PC-3 (cell line): ENCODE measurements around the gene UCK2. TPM values are rescaled to one million over a fixed set of nuclear protein-coding genes. Genes with fewer than 3 reads are reported as not detected.

Source experiments
- ATAC-seq: fragments of 200-7000 bp; cut with Tn5 transposase; 2 replicates; pipeline ENCODE4 v1.9.1; 2020; ENCODE audit warnings: mild to moderate bottlenecking, moderate library complexity
- BruUV-seq: library from RNA; stranded (reverse); fragments of 400-500 nt; replicated peaks from 2 replicates; lab custom pipeline; 2021; lab: Mats Ljungman, UMichigan
- CTCF ChIA-PET: fragments of 300-600 bp; sonication (Branson Sonifier 250); formaldehyde crosslinking; loops from one replicate; lab custom pipeline; 2022; ENCODE audit warnings: antibody characterized with exemption; lab: Charles Lee
- POLR2A ChIA-PET: fragments of 300-600 bp; sonication (Branson Sonifier 250); formaldehyde crosslinking; loops from one replicate; lab custom pipeline; 2022; ENCODE audit warnings: antibody characterized with exemption; ENCODE audit not compliant: unreplicated experiment; lab: Charles Lee
- DNase-seq: peaks from one replicate; pipeline ENCODE4 v3.0.0-alpha.2; 2015
- H2AFZ ChIP-seq: fragments of 300-600 bp; sonication (generic); 2 replicates; pipeline ENCODE4 v1.6.0; 2016; ENCODE audit warnings: antibody characterized with exemption, low read length
- H3F3A ChIP-seq: fragments of 300-600 bp; sonication (generic); one replicate; pipeline ENCODE4 v1.6.0; 2017; ENCODE audit warnings: antibody characterized with exemption, low read length, control low read depth, mild to moderate bottlenecking; ENCODE audit not compliant: unreplicated experiment
- H3K27ac ChIP-seq: fragments of 300-600 bp; sonication (generic); 2 replicates; pipeline ENCODE4 v1.5.1; 2016; ENCODE audit warnings: mild to moderate bottlenecking, low read length
- H3K27me3 ChIP-seq: fragments of 300-600 bp; sonication (generic); 2 replicates; pipeline ENCODE4 v1.6.1; 2016; ENCODE audit warnings: low read length, mixed read lengths
- H3K36me3 ChIP-seq: fragments of 300-600 bp; sonication (generic); 2 replicates; pipeline ENCODE4 v1.6.1; 2016; ENCODE audit warnings: low read depth, mixed run types, low read length, mixed read lengths
- H3K4me1 ChIP-seq: fragments of 300-600 bp; sonication (generic); 2 replicates; pipeline ENCODE4 v1.5.1; 2016; ENCODE audit warnings: low read length; ENCODE audit not compliant: insufficient read depth
- H3K4me2 ChIP-seq: fragments of 300-600 bp; sonication (generic); 2 replicates; pipeline ENCODE4 v1.6.0; 2016; ENCODE audit warnings: low read length
- H3K4me3 ChIP-seq: fragments of 300-600 bp; sonication (generic); 2 replicates; pipeline ENCODE4 v1.5.1; 2016; ENCODE audit warnings: mild to moderate bottlenecking, low read length, mixed read lengths
- H3K79me2 ChIP-seq: fragments of 300-600 bp; sonication (generic); 2 replicates; pipeline ENCODE4 v1.6.1; 2017; ENCODE audit warnings: low read length, mixed read lengths
- H3K9ac ChIP-seq: fragments of 300-600 bp; sonication (generic); 2 replicates; pipeline ENCODE4 v1.6.0; 2016; ENCODE audit warnings: mild to moderate bottlenecking, low read length
- H3K9me2 ChIP-seq: fragments of 300-600 bp; sonication (generic); replicated peaks from 2 replicates; pipeline ENCODE4 v1.6.1; 2016; ENCODE audit warnings: mixed run types, low read length, mixed read lengths
- H3K9me3 ChIP-seq: fragments of 300-600 bp; sonication (generic); 2 replicates; pipeline ENCODE4 v1.6.1; 2016; ENCODE audit warnings: low read length, mixed read lengths
- H4K20me1 ChIP-seq: fragments of 300-600 bp; sonication (generic); 2 replicates; pipeline ENCODE4 v1.6.1; 2016; ENCODE audit warnings: low read length, mixed read lengths
- EZH2 ChIP-seq: fragments of 300-600 bp; sonication (generic); IDR thresholded peaks from one replicate; pipeline ENCODE4 v1.6.1; 2017; ENCODE audit warnings: antibody characterized with exemption, mild to moderate bottlenecking, low read length; ENCODE audit not compliant: unreplicated experiment
- EZH2phosphoT487 ChIP-seq: fragments of 300-600 bp; sonication (generic); IDR thresholded peaks from 2 replicates; pipeline ENCODE4 v1.6.1; 2018; ENCODE audit warnings: mild to moderate bottlenecking, antibody characterized with exemption, low read length, borderline replicate concordance
- intact Hi-C: fragments of 100-400 bp; cut with micrococcal nuclease; formaldehyde crosslinking; loops from 2 replicates; pipeline ENCODE4 v1.9.0; 2023
- total RNA-seq: library from RNA; depleted of rRNA; stranded (reverse); fragments of >200 nt; gene quantifications from 2 replicates; pipeline ENCODE4 v1.2.3, GENCODE V29; 2014
- TF ChIP-seq, protein P1 (sequence below): fragments of 300-600 bp; sonication (generic); conservative IDR thresholded peaks from 2 replicates; pipeline ENCODE4 v1.5.1; 2017; ENCODE audit warnings: antibody characterized with exemption, low read depth, mild to moderate bottlenecking, low read length

UCK2 gene
- total RNA-seq, 1 experiment from 2014 or later, result 193 TPM

DNA sequence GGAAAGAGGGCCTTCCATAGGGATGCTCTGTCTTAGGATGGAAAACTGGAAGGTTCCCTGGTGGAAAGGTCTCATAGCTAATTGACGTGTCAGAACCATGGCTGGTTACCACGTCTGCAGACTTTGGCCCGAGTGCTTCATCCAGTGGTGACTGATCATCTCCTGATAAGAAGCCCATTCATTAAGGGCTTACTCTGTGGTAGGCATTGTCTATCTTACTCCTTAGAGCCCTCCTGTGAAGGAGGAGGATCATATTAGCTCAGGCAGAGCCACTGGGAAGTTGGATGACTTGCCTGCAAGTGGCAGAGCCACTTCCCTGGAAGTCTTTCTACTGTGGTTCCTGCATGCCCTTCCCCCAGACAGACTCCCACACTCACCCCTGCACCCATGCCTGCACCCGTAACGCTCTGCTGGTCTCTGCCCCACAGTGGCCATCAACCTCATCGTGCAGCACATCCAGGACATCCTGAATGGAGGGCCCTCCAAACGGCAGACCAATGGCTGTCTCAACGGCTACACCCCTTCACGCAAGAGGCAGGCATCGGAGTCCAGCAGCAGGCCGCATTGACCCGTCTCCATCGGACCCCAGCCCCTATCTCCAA, 79.9 kb downstream of the UCK2 start:
- H3K79me2 ChIP-seq, result no peaks in the 10 kb centered on the region
- H3F3A ChIP-seq, result no peaks in the 10 kb centered on the region
- no peak overlapping the region for H3K27ac ChIP-seq
- 0 out of 2 replicates have a peak, but pooled peaks cover 6% of the 10 kb centered on the region for H4K20me1 ChIP-seq
- no peaks in the 10 kb centered on the region for H3K9me2 ChIP-seq
- no peak overlapping the region for H3K4me3 ChIP-seq
- no peaks in the 10 kb centered on the region for H3K27me3 ChIP-seq
- H3K9ac ChIP-seq, result no peak overlapping the region
- CTCF ChIA-PET, result no interaction called here
- POLR2A ChIA-PET, result interaction anchor here (0.6 to 0.8 kb wide), 2 partner anchors 62 to 78 kb away, joined by 3 to 5 read pairs; no protein-coding TSS in a partner anchor
- no TSS peak for BruUV-seq
- peaks cover 36% of the 10 kb centered on the region; the same call in 1 of the 2 replicates for H3K36me3 ChIP-seq
- TF ChIP-seq, protein P1, sequence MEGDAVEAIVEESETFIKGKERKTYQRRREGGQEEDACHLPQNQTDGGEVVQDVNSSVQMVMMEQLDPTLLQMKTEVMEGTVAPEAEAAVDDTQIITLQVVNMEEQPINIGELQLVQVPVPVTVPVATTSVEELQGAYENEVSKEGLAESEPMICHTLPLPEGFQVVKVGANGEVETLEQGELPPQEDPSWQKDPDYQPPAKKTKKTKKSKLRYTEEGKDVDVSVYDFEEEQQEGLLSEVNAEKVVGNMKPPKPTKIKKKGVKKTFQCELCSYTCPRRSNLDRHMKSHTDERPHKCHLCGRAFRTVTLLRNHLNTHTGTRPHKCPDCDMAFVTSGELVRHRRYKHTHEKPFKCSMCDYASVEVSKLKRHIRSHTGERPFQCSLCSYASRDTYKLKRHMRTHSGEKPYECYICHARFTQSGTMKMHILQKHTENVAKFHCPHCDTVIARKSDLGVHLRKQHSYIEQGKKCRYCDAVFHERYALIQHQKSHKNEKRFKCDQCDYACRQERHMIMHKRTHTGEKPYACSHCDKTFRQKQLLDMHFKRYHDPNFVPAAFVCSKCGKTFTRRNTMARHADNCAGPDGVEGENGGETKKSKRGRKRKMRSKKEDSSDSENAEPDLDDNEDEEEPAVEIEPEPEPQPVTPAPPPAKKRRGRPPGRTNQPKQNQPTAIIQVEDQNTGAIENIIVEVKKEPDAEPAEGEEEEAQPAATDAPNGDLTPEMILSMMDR, result no peak
- TF ChIP-seq EZH2phosphoT487 (no peak), EZH2 (no peak)
- H3K4me2 ChIP-seq, result no peak overlapping the region
- no peak overlapping the region for H2AFZ ChIP-seq
- ATAC-seq (no peak), DNase-seq (peak; percentile 21)
- intact Hi-C loops, result no loop called here
- H3K4me1 ChIP-seq, result peaks cover 9% of the 10 kb centered on the region
- H3K9me3 ChIP-seq, result no peaks in the 10 kb centered on the region

- Histone ChIP-seq H3K79me2 (no peaks in the 10 kb centered on the region), H3K9me3 (no peaks in the 10 kb centered on the region), H3K4me3 (no peak overlapping the region), H3K27me3 (no peaks in the 10 kb centered on the region), H3K9me2 (no peaks in the 10 kb centered on the region), H3K4me1 (no peaks in the 10 kb centered on the region), H2AFZ (no peak overlapping the region), H4K20me1 (no peaks in the 10 kb centered on the region), H3K27ac (no peak overlapping the region), H3K9ac (no peak overlapping the region), H3F3A (no peaks in the 10 kb centered on the region), H3K36me3 (peaks cover 21% of the 10 kb centered on the region; the same call in 1 of the 2 replicates), H3K4me2 (no peak overlapping the region)
- CTCF ChIA-PET, result no interaction called here
- TF ChIP-seq EZH2phosphoT487 (no peak), EZH2 (no peak)
- TF ChIP-seq, protein P1, result no peak
- ATAC-seq (no peak), DNase-seq (no peak)
- intact Hi-C loops, result loop anchor here (10.0 kb wide), 1 partner anchor 516 kb away; no protein-coding TSS in a partner anchor
- POLR2A ChIA-PET, result no interaction called here
- no TSS peak for BruUV-seq
Measured at GRCh38 chr1:165910764-165911421, 83.5 kb downstream of the UCK2 start.
